SU-DHL-6 (cell line): ENCODE data around the gene HIVEP3.

ENCODE experiments used
- H2AFZ ChIP-seq: fragments of 200-600 bp; sonication (generic); 2 replicates; pipeline ENCODE4 v1.6.1; 2014; ENCODE audit warnings: low read depth, mild to moderate bottlenecking, moderate library complexity, mixed read lengths, antibody characterized with exemption, low read length; ENCODE audit not compliant: severe bottlenecking
- H3F3A ChIP-seq: fragments of 200-600 bp; shearing (Covaris generic); 2 replicates; pipeline ENCODE4 v1.6.0; 2016; ENCODE audit warnings: antibody characterized with exemption, mild to moderate bottlenecking; ENCODE audit not compliant: insufficient read depth
- H3K27ac ChIP-seq: fragments of 200-600 bp; sonication (generic); 2 replicates; pipeline ENCODE4 v1.5.1; 2016; ENCODE audit warnings: low read depth, mild to moderate bottlenecking, low read length, moderate library complexity, mixed read lengths
- H3K27me3 ChIP-seq: fragments of 200-600 bp; sonication (generic), shearing (Covaris generic); 2 replicates; pipeline ENCODE4 v1.6.0; 2014; ENCODE audit warnings: mild to moderate bottlenecking, low read length
- H3K36me3 ChIP-seq: fragments of 200-600 bp; sonication (generic); 2 replicates; pipeline ENCODE4 v1.6.1; 2014; ENCODE audit warnings: mild to moderate bottlenecking, low read length, mixed read lengths
- H3K4me2 ChIP-seq: fragments of 300-600, 200-600 bp; shearing (Covaris generic), sonication (generic); 2 replicates; pipeline ENCODE4 v1.6.0; 2014; ENCODE audit warnings: low read length, low read depth, mild to moderate bottlenecking; ENCODE audit not compliant: poor library complexity, severe bottlenecking
- H3K4me3 ChIP-seq: fragments of 200-600 bp; sonication (generic); 2 replicates; pipeline ENCODE4 v1.5.1; 2014; ENCODE audit warnings: antibody characterized with exemption, low read length, mild to moderate bottlenecking, mixed read lengths; ENCODE audit not compliant: insufficient read depth, poor library complexity, severe bottlenecking
- H3K79me2 ChIP-seq: fragments of 200-600 bp; sonication (generic); 2 replicates; pipeline ENCODE4 v1.6.1; 2014; ENCODE audit warnings: mild to moderate bottlenecking, low read length, moderate library complexity; ENCODE audit not compliant: insufficient read depth
- H3K9ac ChIP-seq: fragments of 200-600 bp; sonication (generic); 2 replicates; pipeline ENCODE4 v1.7.0; 2014; ENCODE audit warnings: mild to moderate bottlenecking, low read length
- H3K9me2 ChIP-seq: fragments of 200-600 bp; sonication (generic); replicated peaks from 2 replicates; pipeline ENCODE4 v1.6.1; 2014; ENCODE audit warnings: low read length; ENCODE audit not compliant: insufficient read depth
- H3K9me3 ChIP-seq: fragments of 200-600 bp; sonication (generic); 2 replicates; pipeline ENCODE4 v1.6.1; 2014; ENCODE audit warnings: low read length, mixed read lengths; ENCODE audit not compliant: insufficient read depth
- H4K20me1 ChIP-seq: fragments of 200-600 bp; sonication (generic); 2 replicates; pipeline ENCODE4 v1.6.1; 2014; ENCODE audit warnings: low read depth, mild to moderate bottlenecking, antibody characterized with exemption, low read length, moderate library complexity, mixed read lengths
- EZH2phosphoT487 ChIP-seq: fragments of 200-600 bp; sonication (generic), shearing (Covaris generic); conservative IDR thresholded peaks from 2 replicates; pipeline ENCODE4 v1.6.1; 2018; ENCODE audit warnings: mild to moderate bottlenecking, antibody characterized with exemption, low read length, moderate library complexity, mixed read lengths
- TF ChIP-seq, protein P1 (sequence below): fragments of 200-600 bp; sonication (generic); IDR thresholded peaks from one replicate; pipeline ENCODE4 v1.5.1; 2017; ENCODE audit warnings: antibody characterized with exemption, mild to moderate bottlenecking, low read length, moderate library complexity; ENCODE audit not compliant: insufficient read depth, poor library complexity, severe bottlenecking

The HIVEP3 gene

DNA sequence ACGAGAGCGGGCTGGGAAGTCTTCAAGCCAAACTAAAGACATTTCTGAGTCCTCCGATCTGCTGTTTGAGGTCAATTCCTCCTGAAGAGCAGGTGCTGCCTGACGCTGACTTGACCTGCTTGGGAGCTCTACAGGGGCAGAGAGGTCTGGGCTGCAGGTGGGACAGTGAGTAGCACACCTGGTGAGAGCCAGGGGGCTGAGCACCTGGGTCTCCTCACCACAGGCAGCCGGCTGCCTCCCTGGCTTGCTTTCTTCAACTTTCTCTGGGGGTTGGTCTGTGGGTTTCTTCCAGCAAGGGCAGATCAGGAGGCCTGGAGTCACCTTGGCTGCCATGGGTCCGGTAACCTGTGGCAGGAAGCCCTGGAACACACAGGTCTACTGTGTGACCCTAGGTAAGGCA lies 326.8 kb downstream of the HIVEP3 start:
- Histone ChIP-seq H3K9ac (no peak overlapping the region), H3F3A (no peaks in the 10 kb centered on the region), H3K4me3 (no peak overlapping the region), H3K9me3 (no peaks in the 10 kb centered on the region), H3K36me3 (no peaks in the 10 kb centered on the region), H3K79me2 (no peaks in the 10 kb centered on the region), H3K27me3 (no peaks in the 10 kb centered on the region), H3K27ac (no peak overlapping the region), H2AFZ (no peak overlapping the region), H4K20me1 (no peaks in the 10 kb centered on the region), H3K9me2 (no peaks in the 10 kb centered on the region), H3K4me2 (no peak overlapping the region)
- TF ChIP-seq, protein P1, sequence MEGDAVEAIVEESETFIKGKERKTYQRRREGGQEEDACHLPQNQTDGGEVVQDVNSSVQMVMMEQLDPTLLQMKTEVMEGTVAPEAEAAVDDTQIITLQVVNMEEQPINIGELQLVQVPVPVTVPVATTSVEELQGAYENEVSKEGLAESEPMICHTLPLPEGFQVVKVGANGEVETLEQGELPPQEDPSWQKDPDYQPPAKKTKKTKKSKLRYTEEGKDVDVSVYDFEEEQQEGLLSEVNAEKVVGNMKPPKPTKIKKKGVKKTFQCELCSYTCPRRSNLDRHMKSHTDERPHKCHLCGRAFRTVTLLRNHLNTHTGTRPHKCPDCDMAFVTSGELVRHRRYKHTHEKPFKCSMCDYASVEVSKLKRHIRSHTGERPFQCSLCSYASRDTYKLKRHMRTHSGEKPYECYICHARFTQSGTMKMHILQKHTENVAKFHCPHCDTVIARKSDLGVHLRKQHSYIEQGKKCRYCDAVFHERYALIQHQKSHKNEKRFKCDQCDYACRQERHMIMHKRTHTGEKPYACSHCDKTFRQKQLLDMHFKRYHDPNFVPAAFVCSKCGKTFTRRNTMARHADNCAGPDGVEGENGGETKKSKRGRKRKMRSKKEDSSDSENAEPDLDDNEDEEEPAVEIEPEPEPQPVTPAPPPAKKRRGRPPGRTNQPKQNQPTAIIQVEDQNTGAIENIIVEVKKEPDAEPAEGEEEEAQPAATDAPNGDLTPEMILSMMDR = no peak
- no peak for TF ChIP-seq EZH2phosphoT487

DNA sequence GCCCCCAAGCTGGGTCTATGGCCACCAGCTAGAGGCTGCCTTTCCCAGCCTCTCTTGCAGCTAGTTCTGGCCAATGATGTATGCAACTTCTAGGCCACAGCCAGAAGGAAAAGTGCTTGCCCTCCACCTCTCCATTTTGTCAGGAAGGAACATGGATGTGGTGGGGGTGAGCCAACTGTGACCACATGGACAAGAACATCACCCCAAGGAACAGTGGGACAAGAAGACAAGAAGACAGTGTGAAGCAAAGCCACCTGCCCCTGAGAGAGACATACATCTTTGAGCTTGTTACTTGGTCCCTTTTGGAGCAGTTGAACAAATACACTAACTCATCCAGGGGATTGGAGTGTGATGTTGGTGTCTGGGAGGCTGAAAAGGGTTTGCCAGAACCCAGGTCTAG lies 328.4 kb downstream of the HIVEP3 start:
- Histone ChIP-seq H3K36me3 (no peaks in the 10 kb centered on the region), H3K4me3 (no peak overlapping the region), H3F3A (no peaks in the 10 kb centered on the region), H4K20me1 (no peaks in the 10 kb centered on the region), H3K9me2 (no peaks in the 10 kb centered on the region), H3K4me2 (no peak overlapping the region), H3K79me2 (no peaks in the 10 kb centered on the region), H3K9me3 (no peaks in the 10 kb centered on the region), H3K9ac (no peak overlapping the region), H3K27ac (no peak overlapping the region), H3K27me3 (no peaks in the 10 kb centered on the region), H2AFZ (no peak overlapping the region)
- TF ChIP-seq, protein P1 = no peak
- TF ChIP-seq EZH2phosphoT487 = no peak

DNA sequence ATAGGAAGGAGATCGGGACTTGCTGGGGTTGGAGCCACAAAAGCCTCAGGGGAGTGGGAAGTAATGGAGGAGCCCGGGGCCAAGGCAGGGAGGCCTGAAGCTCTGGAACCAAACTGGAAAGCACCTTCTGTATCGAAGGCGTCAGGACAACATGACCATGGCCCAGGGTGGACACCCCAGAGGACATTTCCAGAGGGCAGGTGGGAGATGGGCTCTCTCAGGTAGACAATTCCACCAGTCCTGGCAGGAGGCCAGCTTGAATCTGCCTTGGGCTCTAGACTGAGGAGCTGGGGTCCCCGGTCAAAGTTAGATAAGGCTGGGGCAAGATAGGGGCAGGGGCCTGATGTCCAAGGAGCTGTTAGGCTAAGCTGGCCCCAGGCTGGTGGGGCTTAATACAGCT lies 329.3 kb downstream of the HIVEP3 start:
- H3K4me2 ChIP-seq = no peak overlapping the region
- no peak overlapping the region for H3K4me3 ChIP-seq
- H3F3A ChIP-seq = no peaks in the 10 kb centered on the region
- H3K79me2 ChIP-seq = no peaks in the 10 kb centered on the region
- H3K27me3 ChIP-seq = no peaks in the 10 kb centered on the region
- no peaks in the 10 kb centered on the region for H3K36me3 ChIP-seq
- TF ChIP-seq, protein P1 = no peak
- TF ChIP-seq EZH2phosphoT487 = no peak
- H3K9me3 ChIP-seq = no peaks in the 10 kb centered on the region
- H2AFZ ChIP-seq = no peak overlapping the region
- H3K9me2 ChIP-seq = no peaks in the 10 kb centered on the region
- no peak overlapping the region for H3K27ac ChIP-seq
- no peak overlapping the region for H3K9ac ChIP-seq
- no peaks in the 10 kb centered on the region for H4K20me1 ChIP-seq
